Tibial nerve (tissue), 4 donors: ENCODE results near the gene SLC39A11. TPM values are rescaled to one million over a fixed set of nuclear protein-coding genes. Genes with fewer than 3 reads are reported as not detected.

Source experiments
- DNase-seq, 2 donors: peaks; one replicate each; pipeline ENCODE4 v3.0.0-alpha.2; 2019; ENCODE audit warnings: low spot score in 2 of 2
- H3K27ac ChIP-seq, 4 donors: fragments of 200-600 bp; sonication (generic) in 3 of 4; one replicate each; pipeline ENCODE4 v1.5.1; 2017 to 2019; ENCODE audit warnings: mild to moderate bottlenecking in 1 of 4
- H3K27me3 ChIP-seq, 2 donors: fragments of 200-600 bp; sonication (generic) in 1 of 2; one replicate each; pipeline versions ENCODE4 v1.5.1 to v1.6.0; 2017 to 2019
- H3K36me3 ChIP-seq, 3 donors: fragments of 200-600 bp; sonication (generic); one replicate each; pipeline ENCODE4 v1.5.1; 2018 to 2019
- H3K4me1 ChIP-seq, 4 donors: fragments of 200-600 bp; sonication (generic) in 3 of 4; one replicate each; pipeline ENCODE4 v1.5.1; 2017 to 2019
- H3K4me3 ChIP-seq, 4 donors: fragments of 200-600 bp; sonication (generic) in 3 of 4; one replicate each; pipeline ENCODE4 v1.5.1; 2017 to 2019; ENCODE audit warnings: mild to moderate bottlenecking in 1 of 4, moderate library complexity in 1 of 4
- H3K9me3 ChIP-seq, 4 donors: fragments of 200-600 bp; sonication (generic) in 3 of 4; one replicate each; pipeline ENCODE4 v1.5.1; 2017 to 2019
- EP300 ChIP-seq, 2 donors: sonication (generic); formaldehyde crosslinking; IDR thresholded peaks; one replicate each; pipeline ENCODE4 v1.6.1; 2017; ENCODE audit warnings: antibody characterized with exemption in 2 of 2, mild to moderate bottlenecking in 1 of 2
- POLR2A ChIP-seq, 2 donors: fragments of 450-650 bp; IDR thresholded peaks; one replicate each; pipeline ENCODE4 v1.6.1; 2017; ENCODE audit warnings: antibody characterized with exemption in 2 of 2, mild to moderate bottlenecking in 2 of 2, moderate library complexity in 2 of 2
- WGBS, 2 donors: methylation state at CpG; one replicate each; pipeline ENCODE4 v1.1.5; 2018; 5-methylcytosine and 5-hydroxymethylcytosine counted together
- total RNA-seq, 4 donors: library from RNA; depleted of rRNA; stranded (reverse); fragments of >200 nt; gene quantifications; one replicate each; pipeline ENCODE4 v1.1.0, GENCODE V29; 2016
- TF ChIP-seq, protein P1 (sequence below), 5 experiments: fragments of 200-600 bp in 3 of 5; fragments of 450-650 bp in 2 of 5; sonication (generic) in 3 of 5; IDR thresholded peaks; one replicate each; pipeline ENCODE4 v1.5.1; 2016 to 2019; ENCODE audit warnings: antibody characterized with exemption in 5 of 5, mild to moderate bottlenecking in 3 of 5, moderate library complexity in 2 of 5

The SLC39A11 gene
- total RNA-seq, 4 donors from 2014 or later, result 19.9 to 48.4 (median 37.5) TPM

DNA sequence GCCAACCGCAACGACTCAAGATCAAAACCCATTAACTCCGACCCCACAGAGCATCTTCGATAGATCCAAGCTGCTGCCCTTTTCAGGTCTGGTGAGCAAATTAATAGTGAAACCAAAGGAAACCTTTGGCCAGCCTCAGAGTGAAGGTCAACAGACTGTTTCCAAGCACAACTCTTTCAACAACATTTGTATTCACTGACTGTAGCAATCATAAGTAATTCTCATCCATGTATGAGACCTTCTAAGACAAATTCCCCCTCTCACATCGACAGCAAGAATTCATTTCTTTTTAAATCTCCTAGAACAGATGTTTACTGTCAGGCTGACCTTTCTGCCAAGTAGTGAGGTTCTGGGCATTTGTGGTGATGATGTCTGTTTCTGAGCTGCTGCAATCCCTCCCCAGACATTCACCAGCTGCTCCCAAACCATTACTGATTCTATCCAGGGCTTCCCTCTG is 64.2 kb downstream of the SLC39A11 start:
- peaks cover 0 to 6% (median 0%) of the 10 kb centered on the region in 4 donors for H3K9me3 ChIP-seq
- H3K27ac ChIP-seq, result no peak overlapping the region
- no peaks in the 10 kb centered on the region for H3K4me1 ChIP-seq
- TF ChIP-seq POLR2A (IDR thresholded peaks at IDR 0.05) (no peak), EP300 (IDR thresholded peaks at IDR 0.05) (no peak)
- TF ChIP-seq, protein P1, sequence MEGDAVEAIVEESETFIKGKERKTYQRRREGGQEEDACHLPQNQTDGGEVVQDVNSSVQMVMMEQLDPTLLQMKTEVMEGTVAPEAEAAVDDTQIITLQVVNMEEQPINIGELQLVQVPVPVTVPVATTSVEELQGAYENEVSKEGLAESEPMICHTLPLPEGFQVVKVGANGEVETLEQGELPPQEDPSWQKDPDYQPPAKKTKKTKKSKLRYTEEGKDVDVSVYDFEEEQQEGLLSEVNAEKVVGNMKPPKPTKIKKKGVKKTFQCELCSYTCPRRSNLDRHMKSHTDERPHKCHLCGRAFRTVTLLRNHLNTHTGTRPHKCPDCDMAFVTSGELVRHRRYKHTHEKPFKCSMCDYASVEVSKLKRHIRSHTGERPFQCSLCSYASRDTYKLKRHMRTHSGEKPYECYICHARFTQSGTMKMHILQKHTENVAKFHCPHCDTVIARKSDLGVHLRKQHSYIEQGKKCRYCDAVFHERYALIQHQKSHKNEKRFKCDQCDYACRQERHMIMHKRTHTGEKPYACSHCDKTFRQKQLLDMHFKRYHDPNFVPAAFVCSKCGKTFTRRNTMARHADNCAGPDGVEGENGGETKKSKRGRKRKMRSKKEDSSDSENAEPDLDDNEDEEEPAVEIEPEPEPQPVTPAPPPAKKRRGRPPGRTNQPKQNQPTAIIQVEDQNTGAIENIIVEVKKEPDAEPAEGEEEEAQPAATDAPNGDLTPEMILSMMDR (IDR thresholded peaks at IDR 0.05), result no peak
- DNase-seq, result no peak
- peaks cover 0 to 35% (median 0%) of the 10 kb centered on the region in 3 donors for H3K36me3 ChIP-seq
- H3K27me3 ChIP-seq, result no peaks in the 10 kb centered on the region
- 72 to 77% methylated on average over 5 of the region's 5 CpGs for WGBS, 2 donors
- H3K4me3 ChIP-seq, result no peak overlapping the region

DNA sequence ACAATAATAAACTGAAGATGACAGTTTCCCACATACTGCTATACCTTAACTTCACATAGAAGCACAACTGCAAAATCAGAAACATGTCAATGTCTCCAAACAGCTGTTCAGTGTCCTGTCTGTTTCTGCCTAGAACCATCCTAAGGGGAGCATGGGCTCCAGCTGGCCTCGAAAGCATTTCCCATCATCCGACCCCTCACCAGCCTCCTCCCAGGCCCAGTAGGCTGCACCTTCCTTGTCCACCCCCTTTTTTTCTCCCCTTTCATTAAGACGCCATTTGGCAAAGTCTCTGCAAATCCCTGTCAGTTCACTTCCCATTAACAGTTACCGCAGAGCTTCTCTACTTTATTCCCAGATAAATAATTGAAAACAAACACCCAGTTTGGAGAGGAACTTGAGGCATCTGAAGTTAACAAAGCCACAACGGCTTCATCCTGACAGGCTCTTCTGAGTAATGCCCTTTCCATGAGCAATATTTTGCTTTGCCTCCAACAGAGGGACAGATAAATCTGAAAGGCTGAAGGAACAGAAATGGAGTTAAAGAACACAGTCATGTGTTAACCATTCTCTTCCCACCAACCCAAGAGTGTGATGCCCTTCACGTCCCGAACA is 65.3 kb downstream of the SLC39A11 start:
- H3K4me1 ChIP-seq, result no peaks in the 10 kb centered on the region
- DNase-seq, result no peak
- peaks cover 0 to 35% (median 0%) of the 10 kb centered on the region in 3 donors for H3K36me3 ChIP-seq
- peaks cover 0 to 6% (median 0%) of the 10 kb centered on the region in 4 donors for H3K9me3 ChIP-seq
- WGBS, 2 donors, result 58 to 68% methylated on average over 7 of the region's 7 CpGs
- no peaks in the 10 kb centered on the region for H3K27me3 ChIP-seq
- H3K4me3 ChIP-seq, result no peak overlapping the region
- TF ChIP-seq POLR2A (IDR thresholded peaks at IDR 0.05), result no peak
- TF ChIP-seq, protein P1 (IDR thresholded peaks at IDR 0.05), result no peak
- TF ChIP-seq EP300 (IDR thresholded peaks at IDR 0.05), result no peak
- no peak overlapping the region for H3K27ac ChIP-seq

DNA sequence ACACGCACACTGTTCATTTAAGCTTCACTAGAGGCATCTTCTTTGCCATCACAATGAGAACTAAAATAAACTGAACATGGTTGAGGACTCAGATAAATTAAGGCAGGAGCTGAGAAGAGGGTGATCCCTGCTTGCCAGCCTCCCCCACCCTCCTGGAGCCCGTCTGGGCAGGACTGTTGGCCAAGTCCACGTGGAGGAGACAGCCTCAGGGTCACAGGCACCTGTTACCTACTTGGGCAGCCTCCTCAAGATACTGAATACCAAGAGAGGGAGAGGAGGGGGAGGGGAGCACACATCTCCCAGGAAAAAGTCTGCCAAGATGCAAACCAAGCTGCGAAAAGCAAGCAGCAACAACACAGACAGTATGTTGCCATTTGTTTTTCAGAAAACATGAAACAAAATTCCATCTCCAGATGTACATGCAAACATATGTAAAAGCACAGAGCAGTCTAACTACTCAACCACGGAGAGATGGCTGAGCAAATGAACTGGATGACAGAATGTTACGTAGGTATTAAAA is 67.4 kb downstream of the SLC39A11 start:
- H3K36me3 ChIP-seq, result peaks cover 0 to 20% (median 0%) of the 10 kb centered on the region in 3 donors
- TF ChIP-seq, protein P1 (IDR thresholded peaks at IDR 0.05), result no peak
- no peak for TF ChIP-seq POLR2A (IDR thresholded peaks at IDR 0.05)
- no peak for TF ChIP-seq EP300 (IDR thresholded peaks at IDR 0.05)
- peaks cover 0 to 14% (median 2%) of the 10 kb centered on the region in 4 donors for H3K9me3 ChIP-seq
- no peak for DNase-seq
- H3K27ac ChIP-seq, result no peak overlapping the region
- no peaks in the 10 kb centered on the region for H3K27me3 ChIP-seq
- no peaks in the 10 kb centered on the region for H3K4me1 ChIP-seq
- 80 to 87% methylated on average over 6 of the region's 6 CpGs for WGBS, 2 donors
- H3K4me3 ChIP-seq, result no peak overlapping the region

DNA sequence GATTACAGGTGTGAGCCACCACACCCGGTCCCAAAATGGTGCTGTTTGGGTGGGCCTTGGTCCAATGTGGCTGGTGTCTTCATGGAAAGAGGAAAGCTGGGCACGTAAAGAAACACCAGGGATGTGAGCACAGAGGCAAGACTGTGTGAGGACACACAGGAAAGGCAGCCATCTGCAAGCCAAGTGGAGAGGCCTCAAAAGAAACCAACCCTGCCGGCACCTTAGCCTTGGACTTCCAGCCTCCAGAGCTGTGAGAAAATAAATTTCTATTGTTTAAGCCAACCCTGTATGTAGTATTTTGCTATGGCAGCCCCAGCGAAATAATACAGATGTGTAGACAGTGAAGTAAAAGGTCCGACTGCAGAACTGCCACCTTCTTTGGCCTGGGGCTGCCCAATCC is 68.7 kb downstream of the SLC39A11 start:
- Histone ChIP-seq H3K36me3 (peaks cover 0 to 8% (median 0%) of the 10 kb centered on the region in 3 donors), H3K9me3 (peaks cover 0 to 26% (median 2%) of the 10 kb centered on the region in 4 donors), H3K27me3 (no peaks in the 10 kb centered on the region), H3K27ac (no peak overlapping the region), H3K4me1 (no peaks in the 10 kb centered on the region), H3K4me3 (no peak overlapping the region)
- no peak for TF ChIP-seq POLR2A (IDR thresholded peaks at IDR 0.05)
- no peak for TF ChIP-seq EP300 (IDR thresholded peaks at IDR 0.05)
- TF ChIP-seq, protein P1 (IDR thresholded peaks at IDR 0.05), result no peak
- no peak for DNase-seq
- WGBS, 2 donors, result 94 to 98% methylated on average over 5 of the region's 5 CpGs

DNA sequence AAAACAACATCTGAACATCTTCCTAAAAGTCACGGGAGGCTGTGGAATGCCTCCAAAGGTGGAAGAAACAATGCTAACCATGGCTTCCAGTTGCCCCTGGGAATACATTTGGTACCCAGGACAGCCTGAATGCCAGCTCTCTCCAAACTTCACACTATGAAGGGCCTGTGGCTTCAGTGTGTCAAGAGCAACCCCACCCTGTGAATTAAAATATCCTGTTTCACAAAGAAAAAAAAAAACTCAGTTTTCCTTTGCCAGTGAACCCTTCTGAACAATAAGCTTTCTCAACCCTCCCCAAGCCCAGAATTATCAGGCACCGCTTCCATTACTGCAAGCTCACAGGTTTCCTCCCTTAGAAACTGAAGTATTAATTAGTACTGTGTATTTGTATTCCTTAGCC is 69.8 kb downstream of the SLC39A11 start:
- no peak overlapping the region for H3K4me3 ChIP-seq
- H3K4me1 ChIP-seq, result no peaks in the 10 kb centered on the region
- H3K9me3 ChIP-seq, result peaks cover 0 to 36% (median 7%) of the 10 kb centered on the region in 4 donors
- peaks cover 0 to 8% (median 0%) of the 10 kb centered on the region in 3 donors for H3K36me3 ChIP-seq
- DNase-seq, result no peak
- no peak overlapping the region for H3K27ac ChIP-seq
- TF ChIP-seq POLR2A (IDR thresholded peaks at IDR 0.05), result no peak
- TF ChIP-seq, protein P1 (IDR thresholded peaks at IDR 0.05), result no peak
- no peak for TF ChIP-seq EP300 (IDR thresholded peaks at IDR 0.05)
- H3K27me3 ChIP-seq, result no peaks in the 10 kb centered on the region
- WGBS, 2 donors, result 82 to 92% methylated on average over 2 of the region's 2 CpGs
